Subcutaneous abdominal adipose tissue (tissue), 5 donors: ENCODE results near the gene DPP6.

Experiments used
- H3K27ac ChIP-seq: one replicate; pipeline ENCODE4 v1.7.0; 2013; ENCODE audit warnings: low read depth, mild to moderate bottlenecking, inconsistent platforms, low read length, moderate library complexity
- H3K27me3 ChIP-seq, 5 donors: one replicate each; pipeline ENCODE4 v1.7.0; 2013; ENCODE audit warnings: low read length in 5 of 5, inconsistent platforms in 1 of 5; ENCODE audit not compliant: control insufficient read depth in 5 of 5, insufficient read depth in 4 of 5
- H3K36me3 ChIP-seq, 5 donors: one replicate each; pipeline ENCODE4 v1.7.0; 2013; ENCODE audit warnings: low read length in 5 of 5; ENCODE audit not compliant: control insufficient read depth in 5 of 5, insufficient read depth in 5 of 5
- H3K4me1 ChIP-seq, 5 donors: one replicate each; pipeline ENCODE4 v1.7.0; 2013; ENCODE audit warnings: low read length in 5 of 5, mild to moderate bottlenecking in 3 of 5, moderate library complexity in 1 of 5; ENCODE audit not compliant: control insufficient read depth in 5 of 5, insufficient read depth in 5 of 5
- H3K4me3 ChIP-seq, 5 donors: one replicate each; pipeline ENCODE4 v1.7.0; 2013; ENCODE audit warnings: low read length in 5 of 5, low read depth in 1 of 5
- H3K9ac ChIP-seq, 5 donors: one replicate each; pipeline ENCODE4 v1.7.0; 2013; ENCODE audit warnings: low read length in 5 of 5, mild to moderate bottlenecking in 4 of 5, moderate library complexity in 3 of 5
- H3K9me3 ChIP-seq, 5 donors: one replicate each; pipeline ENCODE4 v1.7.0; 2013; ENCODE audit warnings: low read length in 5 of 5; ENCODE audit not compliant: control insufficient read depth in 5 of 5
- donor health status: healthy.
- donor health status: healthy.
- donor health status: healthy.
- donor health status: healthy.
- donor health status: healthy.

Gene DPP6

DNA sequence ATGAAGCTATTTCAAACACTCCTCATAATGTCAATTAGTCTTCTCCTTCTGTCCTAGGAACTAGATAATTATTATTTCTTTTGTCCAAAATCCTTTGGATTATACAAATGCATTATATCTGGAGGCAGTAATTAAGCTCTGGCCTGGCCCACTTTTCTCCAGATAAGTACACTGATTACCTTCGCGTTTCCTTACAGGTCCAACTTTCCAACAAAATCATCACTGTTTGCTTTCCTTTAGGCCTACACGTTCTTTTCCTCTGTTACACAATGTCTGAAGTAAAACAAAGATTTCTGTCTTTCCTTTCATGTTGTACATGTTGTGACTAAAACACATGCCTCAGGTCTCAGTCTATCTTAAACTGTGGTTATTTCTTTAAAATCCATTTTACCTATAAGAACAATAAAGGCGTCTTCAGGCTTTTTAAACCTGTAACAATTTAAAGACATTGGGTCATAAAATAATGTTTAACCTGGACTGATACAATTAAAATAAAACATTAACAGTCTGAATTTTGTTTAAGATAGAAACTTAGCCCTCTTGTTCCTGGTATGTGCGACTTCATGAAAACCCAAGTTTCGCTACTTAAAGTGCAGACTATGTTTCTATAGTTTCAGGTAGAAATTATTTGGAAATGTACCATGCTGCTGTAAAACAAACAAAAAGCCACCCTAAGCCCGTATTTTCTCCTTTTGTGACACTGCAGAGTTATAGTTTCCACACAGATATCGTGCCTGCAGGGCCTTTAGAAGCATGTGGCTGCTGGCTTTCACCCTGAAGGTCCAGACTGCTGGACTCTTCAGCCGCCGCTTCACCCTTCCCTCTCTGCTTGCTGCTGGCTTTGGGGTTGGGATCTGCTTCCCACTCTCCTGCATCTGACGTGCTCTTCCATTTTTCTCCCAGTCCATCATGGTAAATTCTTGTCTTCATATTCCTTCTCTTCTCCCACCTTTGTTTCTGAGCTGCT is 381.7 kb downstream of the DPP6 start:
- peaks cover 0 to 2% (median 0%) of the 10 kb centered on the region in 5 donors for H3K27me3 ChIP-seq

DNA sequence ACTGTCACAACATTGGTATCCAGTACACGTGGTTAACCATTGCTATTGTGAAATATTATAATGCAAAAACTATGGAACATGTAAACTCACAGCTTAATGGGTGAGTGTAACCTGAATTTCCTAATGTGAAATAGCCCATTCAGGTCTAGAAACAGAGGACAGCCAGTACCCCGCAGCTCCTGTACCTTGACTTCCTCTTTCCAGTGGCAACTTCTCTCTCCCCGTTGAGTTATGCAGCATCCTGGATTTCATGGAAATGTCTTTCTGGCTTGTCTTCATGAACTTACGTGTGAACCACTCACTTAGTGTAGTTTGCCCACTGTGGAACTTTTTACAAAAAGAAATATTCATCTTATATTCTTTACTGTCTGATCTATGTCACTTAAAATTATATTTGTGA is 384.4 kb downstream of the DPP6 start:
- no peaks in the 10 kb centered on the region for H3K36me3 ChIP-seq

More for the DNA sequence above, 381.7 kb downstream of the DPP6 start:
- Histone ChIP-seq H3K9me3 (peaks cover 0 to 3% (median 0%) of the 10 kb centered on the region in 5 donors), H3K4me1 (no peaks in the 10 kb centered on the region), H3K9ac (no peak overlapping the region), H3K36me3 (no peaks in the 10 kb centered on the region), H3K4me3 (no peak overlapping the region), H3K27ac (no peak overlapping the region)

DNA sequence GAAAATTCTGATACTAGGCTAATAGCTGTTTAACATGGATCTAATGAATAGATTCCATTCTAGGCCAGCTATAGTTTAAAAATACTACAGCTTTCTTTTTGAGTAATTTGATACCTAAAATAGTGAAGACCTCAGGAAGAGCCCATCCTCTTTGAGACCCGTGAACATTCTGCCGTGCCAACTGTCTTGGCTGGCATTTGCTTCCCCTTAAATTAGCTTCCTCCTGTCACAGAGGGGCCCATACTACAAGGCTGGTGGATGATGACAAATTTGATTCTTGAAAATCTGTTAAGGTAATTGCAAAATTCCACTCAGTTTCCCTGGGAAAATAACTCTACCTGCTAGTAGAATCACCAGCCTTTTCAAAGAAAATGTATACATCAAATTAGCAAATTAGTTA is 385.0 kb downstream of the DPP6 start:
- Histone ChIP-seq H3K27ac (no peak overlapping the region), H3K9me3 (no peaks in the 10 kb centered on the region), H3K27me3 (no peaks in the 10 kb centered on the region), H3K4me1 (no peaks in the 10 kb centered on the region), H3K36me3 (no peaks in the 10 kb centered on the region), H3K9ac (no peak overlapping the region), H3K4me3 (no peak overlapping the region)

More for the DNA sequence above, 384.4 kb downstream of the DPP6 start:
- Histone ChIP-seq H3K27ac (no peak overlapping the region), H3K9me3 (no peaks in the 10 kb centered on the region), H3K4me1 (no peaks in the 10 kb centered on the region), H3K27me3 (no peaks in the 10 kb centered on the region), H3K9ac (no peak overlapping the region), H3K4me3 (no peak overlapping the region)

DNA sequence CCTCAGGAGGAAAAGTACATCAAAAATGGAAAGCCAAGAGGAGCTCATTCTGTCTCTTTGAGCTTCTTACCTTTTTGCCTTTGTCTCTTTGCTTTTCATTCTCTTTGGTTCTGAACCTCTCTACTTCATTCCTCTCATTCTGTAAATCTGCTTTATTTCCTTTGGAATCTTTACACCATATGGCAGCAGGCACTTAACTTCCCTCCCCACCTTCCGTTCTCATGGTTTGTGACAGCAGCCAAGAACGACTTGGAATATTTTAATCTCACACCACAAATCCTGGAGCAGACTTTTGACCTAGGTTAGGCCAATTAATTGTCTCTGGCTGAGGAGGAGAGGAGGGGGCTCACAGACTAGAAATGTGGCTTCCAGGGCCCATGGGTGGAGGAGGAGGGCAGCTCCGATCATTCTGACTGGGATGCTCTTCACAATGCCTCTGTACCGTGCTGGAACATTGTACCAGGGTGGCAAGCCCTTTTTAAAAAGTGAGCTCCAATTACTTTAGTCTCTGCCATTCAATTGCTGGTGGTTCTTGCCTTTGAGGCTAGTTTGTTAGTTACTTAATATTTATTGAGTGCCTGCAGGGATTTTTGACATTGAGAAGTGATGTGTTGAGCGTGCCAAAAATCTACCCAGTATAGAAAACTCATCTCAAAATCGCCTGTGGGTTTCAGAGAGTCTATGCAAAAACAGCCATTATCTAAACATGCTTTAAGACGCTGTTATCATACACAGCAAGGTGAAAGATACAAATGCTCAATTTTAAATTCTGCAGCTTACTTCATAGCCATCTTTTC is 386.6 kb downstream of the DPP6 start:
- Histone ChIP-seq H3K9me3 (peaks cover 0 to 4% (median 0%) of the 10 kb centered on the region in 5 donors), H3K27ac (no peak overlapping the region), H3K4me3 (no peak overlapping the region), H3K36me3 (no peaks in the 10 kb centered on the region), H3K9ac (no peak overlapping the region), H3K27me3 (no peaks in the 10 kb centered on the region), H3K4me1 (no peaks in the 10 kb centered on the region)

DNA sequence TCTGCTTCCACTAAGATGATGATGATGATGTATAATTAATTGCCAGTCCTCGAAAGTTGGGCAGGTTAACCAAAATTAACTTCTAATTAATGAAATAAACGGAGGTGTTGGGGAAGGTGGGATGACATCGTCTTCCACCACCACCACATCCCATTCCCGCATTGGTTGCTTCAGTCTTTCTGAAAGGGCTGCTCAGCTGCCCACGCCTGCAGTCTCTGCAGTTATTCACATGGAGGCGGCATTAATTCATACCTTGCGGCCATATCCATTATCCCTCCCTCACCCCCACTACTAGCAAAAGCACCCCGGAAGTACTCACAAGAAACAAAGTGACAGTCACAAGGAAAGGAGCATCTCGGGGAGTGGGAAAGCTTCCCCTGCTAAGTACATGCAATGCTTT is 387.9 kb downstream of the DPP6 start:
- Histone ChIP-seq H3K27me3 (no peaks in the 10 kb centered on the region), H3K9me3 (peaks cover 0 to 4% (median 0%) of the 10 kb centered on the region in 5 donors), H3K36me3 (no peaks in the 10 kb centered on the region), H3K9ac (no peak overlapping the region), H3K27ac (no peak overlapping the region), H3K4me1 (no peaks in the 10 kb centered on the region), H3K4me3 (no peak overlapping the region)

DNA sequence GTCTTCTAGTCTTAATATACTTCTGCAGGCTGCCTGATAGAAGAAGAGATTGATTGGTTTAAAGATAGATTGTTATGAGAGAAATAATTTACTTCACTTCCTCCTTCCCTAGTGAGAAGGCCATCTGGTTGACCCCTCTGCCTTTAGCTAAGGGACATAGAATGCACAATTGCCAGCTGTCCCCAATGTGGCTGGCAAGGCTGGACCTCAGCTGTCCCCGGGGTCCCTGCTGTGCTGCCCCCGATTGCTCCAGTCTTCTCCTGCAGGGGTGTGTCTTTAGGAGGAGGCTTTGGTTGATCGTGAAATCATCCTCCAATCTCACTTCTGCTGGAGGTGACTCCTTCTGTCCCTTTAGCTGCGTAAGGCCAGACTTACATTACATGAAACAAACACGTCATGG is 388.5 kb downstream of the DPP6 start:
- Histone ChIP-seq H3K4me1 (no peaks in the 10 kb centered on the region), H3K9me3 (peaks cover 0 to 4% (median 0%) of the 10 kb centered on the region in 5 donors), H3K27ac (no peak overlapping the region), H3K4me3 (no peak overlapping the region), H3K27me3 (no peaks in the 10 kb centered on the region), H3K9ac (no peak overlapping the region), H3K36me3 (no peaks in the 10 kb centered on the region)

DNA sequence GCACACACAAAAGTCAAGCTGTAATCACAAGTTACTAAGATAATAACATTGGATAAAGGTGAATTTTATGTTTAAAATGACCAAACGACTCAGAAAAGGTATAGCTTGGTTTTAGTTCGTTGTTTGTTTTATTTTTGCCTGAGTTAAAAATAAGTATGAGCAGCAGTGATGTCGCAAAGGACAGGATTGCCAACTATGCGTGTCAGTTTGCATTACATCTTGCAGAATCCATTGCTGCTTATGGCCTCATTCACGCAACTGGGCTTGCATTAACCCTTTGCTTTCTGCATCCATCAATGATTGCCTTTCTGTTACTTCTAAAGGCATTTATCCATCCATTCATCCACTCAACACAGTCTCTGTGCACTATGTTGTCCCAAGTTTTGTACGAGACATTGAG is 389.6 kb downstream of the DPP6 start:
- H3K27ac ChIP-seq, result no peak overlapping the region
- H3K36me3 ChIP-seq, result no peaks in the 10 kb centered on the region
- H3K4me3 ChIP-seq, result no peak overlapping the region
- H3K9ac ChIP-seq, result no peak overlapping the region
- H3K4me1 ChIP-seq, result no peaks in the 10 kb centered on the region
- no peaks in the 10 kb centered on the region for H3K27me3 ChIP-seq
- peaks cover 0 to 4% (median 0%) of the 10 kb centered on the region in 5 donors for H3K9me3 ChIP-seq

DNA sequence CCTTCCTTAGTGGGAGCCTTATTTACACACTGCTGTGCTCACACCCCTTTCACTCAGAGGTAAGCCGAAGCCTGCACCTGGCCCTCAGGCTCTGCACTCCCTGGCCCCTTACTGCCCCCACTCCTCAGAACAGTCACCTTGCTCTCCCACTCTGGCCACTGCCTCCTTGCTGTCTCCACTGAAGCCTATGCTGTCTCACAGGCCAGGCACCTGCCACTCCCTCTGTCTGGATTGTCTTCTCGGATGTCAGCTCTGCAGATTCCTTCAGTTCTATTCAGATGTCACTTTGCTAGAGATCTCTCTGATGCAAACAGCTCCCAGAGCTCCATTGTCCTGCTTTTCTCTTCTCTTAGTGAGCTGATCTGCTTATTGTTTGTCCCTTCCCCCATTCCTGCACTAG is 390.7 kb downstream of the DPP6 start:
- Histone ChIP-seq H3K36me3 (no peaks in the 10 kb centered on the region), H3K4me3 (no peak overlapping the region), H3K27ac (no peak overlapping the region), H3K9ac (no peak overlapping the region), H3K4me1 (no peaks in the 10 kb centered on the region), H3K9me3 (peaks cover 0 to 4% (median 2%) of the 10 kb centered on the region in 5 donors), H3K27me3 (no peaks in the 10 kb centered on the region)

DNA sequence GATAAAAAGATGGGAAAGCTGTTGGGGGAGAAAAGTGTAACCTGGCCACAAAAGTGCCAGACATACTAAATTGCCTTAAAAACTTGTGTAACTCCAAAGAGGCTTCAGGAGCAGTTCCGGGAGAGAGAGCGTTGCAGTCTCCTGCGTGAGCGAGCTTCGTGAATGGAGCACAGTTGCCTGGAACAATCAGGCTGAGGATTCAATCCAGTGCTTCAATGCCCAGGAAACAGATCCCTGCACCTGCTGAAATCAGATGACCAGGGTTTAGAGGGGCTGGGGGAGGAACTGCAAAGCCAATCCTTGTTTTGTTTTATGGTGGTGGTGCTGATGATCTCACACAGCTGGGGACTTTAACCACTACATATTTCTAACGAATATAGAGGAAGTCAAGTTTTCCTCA is 398.3 kb downstream of the DPP6 start:
- Histone ChIP-seq H3K4me1 (no peaks in the 10 kb centered on the region), H3K27me3 (no peaks in the 10 kb centered on the region), H3K36me3 (no peaks in the 10 kb centered on the region), H3K4me3 (no peak overlapping the region), H3K27ac (no peak overlapping the region), H3K9me3 (peaks cover 0 to 6% (median 4%) of the 10 kb centered on the region in 5 donors), H3K9ac (no peak overlapping the region)
